ENCODE data around the gene SV2C. TPM values are rescaled to one million over a fixed set of nuclear protein-coding genes. Genes with fewer than 3 reads are reported as not detected.

The SV2C gene
- total and polyA plus RNA-seq, 7 donors = under 0.01 to 0.01 TPM; not detected in 5

DNA sequence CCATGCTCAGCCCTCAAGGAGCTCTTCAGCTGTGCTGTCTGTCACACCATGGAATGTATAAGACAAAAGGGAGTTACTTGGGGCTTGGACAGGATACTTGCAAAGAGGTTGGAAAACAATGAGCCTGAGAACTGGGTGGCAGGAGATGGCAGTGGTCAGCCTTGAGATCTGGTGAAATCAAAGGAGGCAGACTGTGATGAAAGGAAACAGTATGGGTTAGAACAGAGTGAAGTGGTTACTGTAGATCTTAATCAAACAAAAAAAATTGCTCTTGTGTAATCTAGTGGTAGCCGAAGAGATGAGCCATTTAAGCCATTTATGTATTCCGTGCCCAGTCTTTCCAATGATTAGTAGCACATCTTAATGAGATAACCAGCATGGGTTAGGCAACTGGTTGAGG, 142.2 kb downstream of the SV2C start:
- no peaks in the 10 kb centered on the region for H3K36me3 ChIP-seq (ENCODE audit: insufficient read depth in 1 of 2, low read depth in 1 of 2)
- H3K9me3 ChIP-seq = no peaks in the 10 kb centered on the region
- no peak overlapping the region for H3K4me3 ChIP-seq
- no peaks in the 10 kb centered on the region for H3K27me3 ChIP-seq (ENCODE audit: insufficient read depth in 3 of 3, low read length in 2 of 3)
- no peak for DNase-seq
- intact Hi-C loops (cut with DNase I) = no loop called here
- TF ChIP-seq, protein P1, sequence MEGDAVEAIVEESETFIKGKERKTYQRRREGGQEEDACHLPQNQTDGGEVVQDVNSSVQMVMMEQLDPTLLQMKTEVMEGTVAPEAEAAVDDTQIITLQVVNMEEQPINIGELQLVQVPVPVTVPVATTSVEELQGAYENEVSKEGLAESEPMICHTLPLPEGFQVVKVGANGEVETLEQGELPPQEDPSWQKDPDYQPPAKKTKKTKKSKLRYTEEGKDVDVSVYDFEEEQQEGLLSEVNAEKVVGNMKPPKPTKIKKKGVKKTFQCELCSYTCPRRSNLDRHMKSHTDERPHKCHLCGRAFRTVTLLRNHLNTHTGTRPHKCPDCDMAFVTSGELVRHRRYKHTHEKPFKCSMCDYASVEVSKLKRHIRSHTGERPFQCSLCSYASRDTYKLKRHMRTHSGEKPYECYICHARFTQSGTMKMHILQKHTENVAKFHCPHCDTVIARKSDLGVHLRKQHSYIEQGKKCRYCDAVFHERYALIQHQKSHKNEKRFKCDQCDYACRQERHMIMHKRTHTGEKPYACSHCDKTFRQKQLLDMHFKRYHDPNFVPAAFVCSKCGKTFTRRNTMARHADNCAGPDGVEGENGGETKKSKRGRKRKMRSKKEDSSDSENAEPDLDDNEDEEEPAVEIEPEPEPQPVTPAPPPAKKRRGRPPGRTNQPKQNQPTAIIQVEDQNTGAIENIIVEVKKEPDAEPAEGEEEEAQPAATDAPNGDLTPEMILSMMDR (IDR thresholded peaks at IDR 0.05) = no peak
- ATAC-seq = no peak
- H3K27ac ChIP-seq = no peak overlapping the region
- 89 to 92% (median 92%) methylated on average over 2 of the region's 2 CpGs for WGBS, 3 donors
- H3K4me1 ChIP-seq = no peaks in the 10 kb centered on the region

- no peak overlapping the region for H3K27ac ChIP-seq
- ATAC-seq (no peak), DNase-seq (no peak)
- 55 to 68% (median 68%) methylated on average over 3 of the region's 3 CpGs for WGBS, 3 donors
- no peaks in the 10 kb centered on the region for H3K9me3 ChIP-seq
- intact Hi-C loops (cut with DNase I) = no loop called here
- H3K4me3 ChIP-seq = no peak overlapping the region
- H3K27me3 ChIP-seq (ENCODE audit: insufficient read depth in 3 of 3, low read length in 2 of 3) = no peaks in the 10 kb centered on the region
- TF ChIP-seq, protein P1 (IDR thresholded peaks at IDR 0.05) = no peak
- no peaks in the 10 kb centered on the region for H3K4me1 ChIP-seq
- H3K36me3 ChIP-seq (ENCODE audit: insufficient read depth in 1 of 2, low read depth in 1 of 2) = no peaks in the 10 kb centered on the region
Measured at GRCh38 chr5:76229900-76230299, 146.7 kb downstream of the SV2C start.

DNA sequence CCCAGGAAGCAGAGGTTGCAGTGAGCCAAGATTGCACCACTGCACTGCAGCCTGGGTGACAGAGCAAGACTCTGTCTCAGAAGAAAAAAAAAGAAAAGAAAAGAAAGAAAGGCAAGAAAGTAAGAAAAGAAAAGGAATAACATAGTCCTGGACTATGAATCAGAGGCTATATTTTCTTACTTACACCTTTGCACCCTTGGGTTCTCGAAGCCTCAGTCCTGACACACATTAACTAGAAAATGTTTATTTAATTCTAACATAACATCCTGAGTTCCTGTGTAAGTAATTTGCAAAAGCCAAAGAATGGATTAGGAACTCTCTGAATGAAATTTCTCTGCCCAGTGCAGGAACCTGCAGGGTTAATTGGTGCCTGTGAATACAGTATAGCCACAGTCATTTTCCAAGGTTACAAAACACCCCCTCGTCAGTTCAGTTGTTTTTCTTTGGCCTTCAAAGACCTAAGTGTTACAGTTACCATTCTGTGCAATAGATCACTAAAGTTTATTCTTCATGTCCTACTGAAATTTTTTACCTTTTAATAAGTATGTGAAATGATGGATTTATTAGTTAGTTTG, 147.6 kb downstream of the SV2C start:
- H3K4me1 ChIP-seq = no peaks in the 10 kb centered on the region
- no peak for DNase-seq
- ATAC-seq = no peak
- WGBS, 3 donors = 47 to 63% (median 53%) methylated on average over 2 of the region's 2 CpGs
- no peak overlapping the region for H3K4me3 ChIP-seq
- no peaks in the 10 kb centered on the region for H3K36me3 ChIP-seq (ENCODE audit: insufficient read depth in 1 of 2, low read depth in 1 of 2)
- TF ChIP-seq, protein P1 (IDR thresholded peaks at IDR 0.05) = no peak
- H3K9me3 ChIP-seq = no peaks in the 10 kb centered on the region
- H3K27ac ChIP-seq = no peak overlapping the region
- intact Hi-C loops (cut with DNase I) = no loop called here
- no peaks in the 10 kb centered on the region for H3K27me3 ChIP-seq (ENCODE audit: insufficient read depth in 3 of 3, low read length in 2 of 3)

- 36 to 46% (median 36%) methylated on average over 4 of the region's 4 CpGs for WGBS, 3 donors
- ATAC-seq = no peak
Measured at GRCh38 chr5:76234665-76235064, 151.5 kb downstream of the SV2C start.

More at GRCh38 chr5:76234665-76235064, 151.5 kb downstream of the SV2C start:
- no peaks in the 10 kb centered on the region for H3K36me3 ChIP-seq (ENCODE audit: insufficient read depth in 1 of 2, low read depth in 1 of 2)
- no peaks in the 10 kb centered on the region for H3K9me3 ChIP-seq
- intact Hi-C loops (cut with DNase I) = no loop called here
- no peaks in the 10 kb centered on the region for H3K27me3 ChIP-seq (ENCODE audit: insufficient read depth in 3 of 3, low read length in 2 of 3)
- no peaks in the 10 kb centered on the region for H3K4me1 ChIP-seq
- no peak overlapping the region for H3K27ac ChIP-seq
- H3K4me3 ChIP-seq = no peak overlapping the region
- TF ChIP-seq, protein P1 (IDR thresholded peaks at IDR 0.05) = no peak
- DNase-seq = no peak
